ENCODE data around the gene RNPS1. TPM values are rescaled to one million over a fixed set of nuclear protein-coding genes. Genes with fewer than 3 reads are reported as not detected.

RNPS1 gene
- total RNA-seq, 1 donor from 2014 or later: 105 TPM

GRCh38 chr16:2229632-2230250 lies 38.2 kb downstream of the RNPS1 start:
- intact Hi-C loops (cut with DNase I): no loop called here
- DNase-seq (ENCODE audit: missing footprints) (no peak), ATAC-seq (no peak)

- ATAC-seq (no peak), DNase-seq (ENCODE audit: missing footprints) (no peak)
- intact Hi-C loops (cut with DNase I): no loop called here
Measured at GRCh38 chr16:2229091-2229490, 38.8 kb downstream of the RNPS1 start.

GRCh38 chr16:2228161-2228824 lies 39.6 kb downstream of the RNPS1 start:
- ATAC-seq (no peak), DNase-seq (ENCODE audit: missing footprints) (no peak)
- intact Hi-C loops (cut with DNase I): no loop called here

GRCh38 chr16:2226918-2227317 lies 41.0 kb downstream of the RNPS1 start:
- no peak for DNase-seq (ENCODE audit: missing footprints)
- intact Hi-C loops (cut with DNase I): no loop called here
- no peak for ATAC-seq

- ATAC-seq: no peak
- intact Hi-C loops (cut with DNase I): no loop called here
- no peak for DNase-seq (ENCODE audit: missing footprints)
Measured at GRCh38 chr16:2226245-2226793, 41.6 kb downstream of the RNPS1 start.

GRCh38 chr16:2223942-2224486 lies 43.9 kb downstream of the RNPS1 start:
- ATAC-seq: peak; percentile 45
- intact Hi-C loops (cut with DNase I): loop anchor here (2.0 kb wide), 1 partner anchor 27 kb away; the partner anchor contains the start of gene ECI1
- DNase-seq (ENCODE audit: missing footprints): no peak

- DNase-seq (ENCODE audit: missing footprints) (peak; percentile 100), ATAC-seq (peak; percentile 100)
- intact Hi-C loops (cut with DNase I): no loop called here
Measured at GRCh38 chr16:2223221-2223941, 44.5 kb downstream of the RNPS1 start, which contains the start of gene E4F1. E4F1 (plus strand) TSS chr16:2223591; CDS start chr16:2223614, 23 bp downstream.

GRCh38 chr16:2216330-2216729 lies 51.6 kb downstream of the RNPS1 start:
- DNase-seq (ENCODE audit: missing footprints) (no peak), ATAC-seq (no peak)
- intact Hi-C loops (cut with DNase I): no loop called here

GRCh38 chr16:2214719-2214968 lies 53.3 kb downstream of the RNPS1 start, which contains the start of gene PGP:
PGP (minus strand) TSS chr16:2214840; CDS start chr16:2214777, 63 bp downstream.
- ATAC-seq (peak; percentile 84), DNase-seq (ENCODE audit: missing footprints) (no peak)
- intact Hi-C loops (cut with DNase I): loop anchor here (5.0 kb wide), 1 partner anchor 252 kb away; the partner anchor contains the start of gene RPS2

- intact Hi-C loops (cut with DNase I): loop anchor here (5.0 kb wide), 1 partner anchor 252 kb away; the partner anchor contains the start of gene RPS2
- DNase-seq (ENCODE audit: missing footprints): no peak
- ATAC-seq: no peak
Measured at GRCh38 chr16:2213817-2214718, 53.9 kb downstream of the RNPS1 start.

GRCh38 chr16:2212362-2213324 lies 55.3 kb downstream of the RNPS1 start:
- ATAC-seq (peak; percentile 38), DNase-seq (ENCODE audit: missing footprints) (no peak)
- intact Hi-C loops (cut with DNase I): loop anchor here (5.0 kb wide), 1 partner anchor 250 kb away; the partner anchor contains the start of gene RPS2

GRCh38 chr16:2211923-2212347 lies 56.0 kb downstream of the RNPS1 start:
- intact Hi-C loops (cut with DNase I): loop anchor here (5.0 kb wide), 1 partner anchor 250 kb away; the partner anchor contains the start of gene RPS2
- DNase-seq (ENCODE audit: missing footprints) (no peak), ATAC-seq (no peak)

GRCh38 chr16:2210386-2211365 lies 57.2 kb downstream of the RNPS1 start, which contains the start of gene BRICD5:
BRICD5 (minus strand) TSS chr16:2210863; CDS start chr16:2210833, 30 bp downstream.
- ATAC-seq (no peak), DNase-seq (ENCODE audit: missing footprints) (no peak)
- intact Hi-C loops (cut with DNase I): loop anchor here (5.0 kb wide), 1 partner anchor 248 kb away; the partner anchor contains the start of gene RPS2

GRCh38 chr16:2210009-2210332 lies 58.0 kb downstream of the RNPS1 start:
- intact Hi-C loops (cut with DNase I): loop anchor here (5.0 kb wide), 1 partner anchor 248 kb away; the partner anchor contains the start of gene RPS2
- ATAC-seq (no peak), DNase-seq (ENCODE audit: missing footprints) (no peak)

GRCh38 chr16:2209258-2210008 lies 58.5 kb downstream of the RNPS1 start:
- ATAC-seq (no peak), DNase-seq (ENCODE audit: missing footprints) (no peak)
- intact Hi-C loops (cut with DNase I): loop anchor here (5.0 kb wide), 4 partner anchors 43 to 303 kb away; partner anchors contain the start of genes ATP6V0C, ECI1, RPS2 and TRAF7
